ENCODE measurements around the gene KLF4. TPM values are rescaled to one million over a fixed set of nuclear protein-coding genes. Genes with fewer than 3 reads are reported as not detected.

The KLF4 gene
- total and polyA plus RNA-seq, 2 of the 4 experiments (the other 2 are of a cell fraction): 1.3 to 3.8 TPM

DNA sequence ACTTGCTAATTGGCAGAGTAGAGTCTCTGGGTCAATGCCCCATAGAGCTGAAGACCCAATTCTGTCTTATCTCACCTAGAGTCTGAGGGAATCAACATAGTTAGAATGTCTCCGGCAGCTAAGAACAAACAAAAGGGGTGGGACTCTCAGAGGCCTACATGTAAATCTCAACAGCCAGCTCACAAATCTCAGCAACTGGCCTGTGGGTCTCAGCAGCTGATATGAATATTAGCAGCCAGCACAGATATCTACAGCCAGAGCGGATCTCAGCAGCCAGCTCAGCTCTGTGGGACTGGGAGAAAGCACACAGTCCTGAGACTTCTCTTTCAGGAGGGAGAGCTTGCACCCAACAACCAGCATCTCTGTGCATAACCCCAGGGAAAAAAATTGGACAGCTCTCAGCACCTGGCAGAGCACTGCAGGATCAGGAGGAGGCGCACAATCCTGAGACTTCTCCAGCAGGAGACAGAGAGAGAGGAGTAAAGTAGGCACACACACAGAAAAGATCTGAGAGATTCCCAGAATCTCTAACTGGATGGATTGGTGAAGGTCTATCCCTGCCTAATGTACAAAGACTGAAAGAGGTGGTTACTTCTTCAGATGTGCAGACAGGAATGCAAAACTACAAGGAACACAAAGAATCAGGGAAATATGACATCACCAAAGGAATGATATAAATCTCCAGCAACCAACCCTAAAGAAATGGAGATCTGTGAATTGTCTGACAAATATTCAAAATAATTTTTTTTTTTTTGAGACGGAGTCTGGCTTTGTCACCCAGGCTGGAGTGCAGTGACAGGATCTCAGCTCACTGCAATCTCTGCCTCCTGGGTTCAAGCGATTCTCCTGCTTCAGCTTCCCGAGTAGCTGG, 29.2 kb downstream of the KLF4 start:
- intact Hi-C loops (cut with micrococcal nuclease): no loop called here
- Histone ChIP-seq H4K20me1 (ENCODE audit: insufficient read depth, low read length) (no peaks in the 10 kb centered on the region), H3K4ac (ENCODE audit: low read depth, low read length) (no peak overlapping the region), H3K79me1 (ENCODE audit: low read depth in 1 of 2, low read length in 2 of 2) (no peaks in the 10 kb centered on the region), H3K9me3 (ENCODE audit: control insufficient read depth, insufficient read depth, low read length) (no peaks in the 10 kb centered on the region), H3K14ac (replicated peaks; ENCODE audit: low read depth, low read length) (no peak overlapping the region), H3K4me3 (ENCODE audit: insufficient read depth, low read depth, low read length) (no peak overlapping the region), H3K36me3 (ENCODE audit: control insufficient read depth, insufficient read depth, low read length) (no peaks in the 10 kb centered on the region), H3K9me1 (ENCODE audit: insufficient read depth, low read length) (no peaks in the 10 kb centered on the region; the same call in 1 of the 2 replicates), H3K56ac (ENCODE audit: extremely low read depth, insufficient read depth, low read length) (no peak overlapping the region), H3K18ac (ENCODE audit: low read depth, low read length) (no peak overlapping the region), H2BK5ac (ENCODE audit: low read depth, low read length, poor library complexity, severe bottlenecking) (no peak overlapping the region), H3K27me3 (ENCODE audit: control insufficient read depth, insufficient read depth, low read length) (peaks cover 2% of the 10 kb centered on the region), H2BK15ac (ENCODE audit: low read depth, low read length) (no peak overlapping the region), H2AK9ac (replicated peaks; ENCODE audit: low read depth, low read length, poor library complexity) (no peak overlapping the region), H2BK120ac (ENCODE audit: low read depth, low read length) (no peak overlapping the region), H3K23ac (ENCODE audit: low read depth, low read length) (no peak overlapping the region), H4K91ac (ENCODE audit: insufficient read depth, low read depth, low read length) (no peak overlapping the region), H3K4me1 (ENCODE audit: control insufficient read depth, insufficient read depth, low read length) (no peaks in the 10 kb centered on the region; the same call in 1 of the 2 replicates), H3K4me2 (ENCODE audit: low read depth, low read length) (no peak overlapping the region), H2BK20ac (ENCODE audit: low read depth, low read length) (no peak overlapping the region), H2AK5ac (ENCODE audit: low read depth, low read length) (no peak overlapping the region), H4K5ac (ENCODE audit: low read depth, low read length) (no peak overlapping the region), H3K27ac (ENCODE audit: insufficient read depth, low read length) (no peak overlapping the region), H3K9ac (ENCODE audit: low read depth, low read length) (no peak overlapping the region), H4K8ac (ENCODE audit: low read depth in 2 of 2, low read length in 2 of 2) (no peak overlapping the region), H2AFZ (replicated peaks; ENCODE audit: low read length, poor library complexity) (no peak overlapping the region)
- CTCF ChIA-PET: no interaction called here
- WGBS, 2 experiments (ENCODE audit: extremely low coverage in 2 of 2, insufficient read length in 1 of 2): no CpG with 5 or more reads among the region's 6 CpGs
- ATAC-seq (ENCODE audit: low read depth) (no peak), DNase-seq (no peak)
- dilution Hi-C loops (cut with HindIII; ENCODE audit: low sequenced_read_pairs, unreplicated experiment): no loop called here
- no TSS peak for BruUV-seq (replicated peaks)
- in situ Hi-C loops (cut with MboI; ENCODE audit: low sequenced_read_pairs): loop anchor here (5.0 kb wide), 1 partner anchor 1302 kb away; no protein-coding TSS in a partner anchor
- POLR2A ChIA-PET (ENCODE audit: unreplicated experiment): no interaction called here
- TF ChIP-seq USF2 (IDR thresholded peaks at IDR 0.05; ENCODE audit: low read depth, low read length) (no peak), MXI1 (IDR thresholded peaks at IDR 0.05; ENCODE audit: borderline replicate concordance, low read depth, low read length) (no peak), RAD21 (IDR thresholded peaks at IDR 0.05; ENCODE audit: low read length) (no peak), SMC3 (IDR thresholded peaks at IDR 0.05; ENCODE audit: low read depth, low read length) (no peak), POLR2A (IDR thresholded peaks at IDR 0.05; ENCODE audit: low read depth, low read length) (no peak), RCOR1 (IDR thresholded peaks at IDR 0.05; ENCODE audit: insufficient replicate concordance, low read length) (no peak), FOS (IDR thresholded peaks at IDR 0.05; ENCODE audit: low read depth, low read length) (no peak), CHD1 (IDR thresholded peaks at IDR 0.05; ENCODE audit: low read depth, low read length) (no peak), RFX5 (IDR thresholded peaks at IDR 0.05; ENCODE audit: low read depth, low read length) (no peak), NFE2L2 (IDR thresholded peaks at IDR 0.05; ENCODE audit: low read depth, low read length) (no peak), MAZ (IDR thresholded peaks at IDR 0.05; ENCODE audit: borderline replicate concordance, low read depth, low read length) (no peak), BHLHE40 (IDR thresholded peaks at IDR 0.05; ENCODE audit: low read depth, low read length) (no peak), CTCF (conservative IDR thresholded peaks at IDR 0.05; ENCODE audit: low read depth, low read length) (no peak), MAFK (IDR thresholded peaks at IDR 0.05; ENCODE audit: low read depth, low read length) (no peak)
- TF ChIP-seq, protein P1, sequence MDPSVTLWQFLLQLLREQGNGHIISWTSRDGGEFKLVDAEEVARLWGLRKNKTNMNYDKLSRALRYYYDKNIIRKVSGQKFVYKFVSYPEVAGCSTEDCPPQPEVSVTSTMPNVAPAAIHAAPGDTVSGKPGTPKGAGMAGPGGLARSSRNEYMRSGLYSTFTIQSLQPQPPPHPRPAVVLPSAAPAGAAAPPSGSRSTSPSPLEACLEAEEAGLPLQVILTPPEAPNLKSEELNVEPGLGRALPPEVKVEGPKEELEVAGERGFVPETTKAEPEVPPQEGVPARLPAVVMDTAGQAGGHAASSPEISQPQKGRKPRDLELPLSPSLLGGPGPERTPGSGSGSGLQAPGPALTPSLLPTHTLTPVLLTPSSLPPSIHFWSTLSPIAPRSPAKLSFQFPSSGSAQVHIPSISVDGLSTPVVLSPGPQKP (IDR thresholded peaks at IDR 0.05; ENCODE audit: borderline replicate concordance, low read depth, low read length): no peak
